Epithelial cell of proximal tubule (primary cell): Measurements from ENCODE around the gene SLC9A9. TPM values are rescaled to one million over a fixed set of nuclear protein-coding genes. Genes with fewer than 3 reads are reported as not detected.

ENCODE experiments used
- DNase-seq: peaks from one replicate; pipeline ENCODE4 v3.0.0-alpha.2; 2011; ENCODE audit warnings: low read depth
- H3K4me3 ChIP-seq: 2 replicates; pipeline ENCODE4 v1.5.1; 2011; ENCODE audit warnings: low read depth, mild to moderate bottlenecking, low read length
- total RNA-seq: library from RNA; depleted of rRNA; stranded (reverse); fragments of >200 nt; gene quantifications from 2 replicates; pipeline ENCODE4 v1.2.3, GENCODE V29; 2015
- TF ChIP-seq, protein P1 (sequence below): conservative IDR thresholded peaks from 2 replicates; pipeline ENCODE4 v1.5.1; 2012; ENCODE audit warnings: low read depth, mild to moderate bottlenecking, low read length

The SLC9A9 gene
- total RNA-seq, 1 donor from 2014 or later: 0.17 TPM

DNA sequence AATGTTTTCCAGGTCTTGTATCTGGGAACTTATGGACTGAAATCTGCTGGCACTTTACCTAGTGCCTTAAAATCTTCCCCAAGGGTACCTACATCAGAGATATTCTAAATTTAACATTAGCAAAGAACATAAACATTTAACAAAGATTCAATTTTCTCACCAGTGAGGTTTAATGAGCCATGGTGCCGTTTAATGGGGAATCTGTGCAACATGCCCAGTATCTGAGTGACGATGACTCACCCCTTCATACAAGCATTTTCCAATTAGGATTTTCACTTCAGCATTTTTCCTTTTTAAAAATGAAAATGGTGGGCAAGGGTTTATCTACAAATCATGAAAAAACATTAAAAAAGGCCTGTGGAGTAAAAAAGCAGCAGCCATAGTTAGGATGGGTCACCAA, 189.4 kb downstream of the SLC9A9 start:
- H3K4me3 ChIP-seq: no peak overlapping the region
- DNase-seq: no peak
- TF ChIP-seq, protein P1, sequence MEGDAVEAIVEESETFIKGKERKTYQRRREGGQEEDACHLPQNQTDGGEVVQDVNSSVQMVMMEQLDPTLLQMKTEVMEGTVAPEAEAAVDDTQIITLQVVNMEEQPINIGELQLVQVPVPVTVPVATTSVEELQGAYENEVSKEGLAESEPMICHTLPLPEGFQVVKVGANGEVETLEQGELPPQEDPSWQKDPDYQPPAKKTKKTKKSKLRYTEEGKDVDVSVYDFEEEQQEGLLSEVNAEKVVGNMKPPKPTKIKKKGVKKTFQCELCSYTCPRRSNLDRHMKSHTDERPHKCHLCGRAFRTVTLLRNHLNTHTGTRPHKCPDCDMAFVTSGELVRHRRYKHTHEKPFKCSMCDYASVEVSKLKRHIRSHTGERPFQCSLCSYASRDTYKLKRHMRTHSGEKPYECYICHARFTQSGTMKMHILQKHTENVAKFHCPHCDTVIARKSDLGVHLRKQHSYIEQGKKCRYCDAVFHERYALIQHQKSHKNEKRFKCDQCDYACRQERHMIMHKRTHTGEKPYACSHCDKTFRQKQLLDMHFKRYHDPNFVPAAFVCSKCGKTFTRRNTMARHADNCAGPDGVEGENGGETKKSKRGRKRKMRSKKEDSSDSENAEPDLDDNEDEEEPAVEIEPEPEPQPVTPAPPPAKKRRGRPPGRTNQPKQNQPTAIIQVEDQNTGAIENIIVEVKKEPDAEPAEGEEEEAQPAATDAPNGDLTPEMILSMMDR: no peak

DNA sequence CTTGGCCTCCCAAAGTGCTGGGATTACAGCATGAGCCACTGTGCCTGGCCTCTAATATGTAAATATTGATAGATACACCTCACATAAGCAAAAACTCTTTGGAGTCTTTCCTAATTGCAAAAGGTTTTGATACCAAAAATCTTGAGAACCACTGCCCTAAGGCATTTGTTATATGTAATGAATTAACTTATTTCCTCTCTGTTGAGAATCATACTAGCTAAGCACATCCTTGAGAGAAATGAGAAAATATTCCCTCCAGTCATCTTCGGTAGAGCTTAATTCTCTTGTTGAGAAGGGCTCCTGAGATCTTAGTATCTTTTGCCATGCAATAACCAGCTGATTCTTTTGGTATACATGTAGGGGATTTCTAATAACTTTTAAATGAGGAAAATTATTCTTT, 190.2 kb downstream of the SLC9A9 start:
- H3K4me3 ChIP-seq: no peak overlapping the region
- TF ChIP-seq, protein P1: no peak
- no peak for DNase-seq

DNA sequence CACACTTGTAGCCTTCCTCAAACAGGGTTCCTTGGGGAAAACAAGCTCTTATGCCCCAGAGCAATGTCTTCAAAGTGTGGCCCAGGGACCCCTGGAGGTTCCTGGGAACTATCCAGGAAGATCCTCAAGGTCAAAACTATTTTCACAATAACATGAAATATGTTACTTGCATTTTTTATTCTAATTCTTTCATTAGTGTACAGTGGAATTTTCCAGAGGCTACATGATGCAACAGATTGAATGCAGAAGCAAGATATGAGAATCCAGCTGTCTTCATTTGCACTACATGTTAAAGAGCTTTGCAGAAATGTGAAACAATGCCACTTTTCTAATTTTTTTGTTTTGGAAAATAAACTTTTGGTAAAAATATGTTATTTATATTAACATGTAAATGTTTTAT, 190.9 kb downstream of the SLC9A9 start:
- no peak overlapping the region for H3K4me3 ChIP-seq
- TF ChIP-seq, protein P1: no peak
- DNase-seq: no peak

DNA sequence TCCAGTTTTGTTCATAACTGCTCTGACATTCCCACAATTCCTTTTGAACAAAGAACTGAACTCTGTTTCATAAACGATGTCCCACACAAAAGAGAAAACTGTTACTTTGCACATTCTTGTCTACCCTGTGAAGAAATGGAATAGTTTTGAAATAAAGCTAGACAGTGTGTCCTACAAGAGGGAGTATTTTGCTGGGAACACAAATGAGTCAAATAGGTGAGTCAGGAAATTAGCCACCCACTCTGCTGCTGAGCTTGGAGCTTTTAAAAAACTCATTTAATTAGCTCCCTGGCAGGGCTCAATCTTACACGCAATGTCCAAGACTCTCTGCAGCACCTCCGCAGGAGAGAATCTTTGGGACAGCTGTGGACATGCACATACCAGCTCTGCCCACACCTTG, 193.4 kb downstream of the SLC9A9 start:
- TF ChIP-seq, protein P1: no peak
- no peak overlapping the region for H3K4me3 ChIP-seq
- DNase-seq: peak; percentile 47

DNA sequence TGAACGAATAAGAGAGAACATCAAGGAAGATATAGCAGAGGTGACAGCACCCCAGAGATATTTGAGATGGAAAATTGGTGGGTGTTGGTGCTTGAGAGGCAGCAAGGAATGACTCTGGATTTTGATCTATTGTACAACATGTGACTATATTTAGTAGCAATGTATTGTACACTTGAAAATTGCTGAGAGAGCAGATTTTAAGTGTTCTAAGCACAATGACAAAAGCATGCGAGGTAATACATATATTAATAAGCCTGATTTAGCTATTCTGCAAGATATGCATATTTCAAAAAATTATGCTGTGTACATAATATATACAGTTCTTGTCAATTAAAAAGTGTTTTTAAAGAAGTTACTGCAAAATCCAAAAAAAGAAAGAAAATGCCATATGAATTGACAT, 194.3 kb downstream of the SLC9A9 start:
- no peak overlapping the region for H3K4me3 ChIP-seq
- TF ChIP-seq, protein P1: no peak
- no peak for DNase-seq

DNA sequence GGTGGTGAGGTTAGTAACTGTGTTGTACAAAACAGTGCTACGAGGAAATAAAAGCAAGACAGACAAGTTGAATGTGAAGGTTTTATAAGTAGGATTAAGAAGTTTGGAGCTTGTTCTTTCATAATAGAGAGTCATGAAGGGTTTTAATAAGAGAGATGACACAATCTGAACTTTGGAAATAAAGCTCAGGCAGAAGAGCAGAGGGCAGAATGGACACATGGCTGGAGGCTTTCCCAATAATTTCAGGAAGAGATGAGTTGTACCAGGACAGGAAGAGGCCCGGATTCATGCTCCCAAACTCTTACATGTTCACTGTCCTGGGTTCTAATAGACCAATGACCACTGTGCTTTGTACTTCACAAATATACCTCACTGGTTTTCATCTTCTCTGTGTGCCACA, 194.8 kb downstream of the SLC9A9 start:
- H3K4me3 ChIP-seq: no peak overlapping the region
- no peak for DNase-seq
- TF ChIP-seq, protein P1: no peak

DNA sequence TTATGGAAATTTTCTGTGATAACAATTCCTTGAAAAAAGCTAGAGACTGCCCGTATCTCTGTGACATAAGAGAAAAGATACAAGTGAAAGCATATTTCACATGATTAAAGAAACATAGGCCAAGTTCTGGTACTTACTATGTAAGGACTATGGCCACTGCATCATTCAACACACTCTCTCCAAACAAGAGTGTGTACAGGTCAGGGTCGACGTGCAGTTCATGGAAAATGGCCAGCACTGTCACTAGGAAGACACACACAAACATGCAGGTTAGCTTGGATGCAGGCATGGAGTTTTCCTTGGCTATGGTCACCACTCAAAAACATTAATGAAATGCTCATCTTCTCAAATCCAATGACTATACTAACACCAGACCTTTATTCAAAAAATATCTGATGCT, 196.2 kb downstream of the SLC9A9 start:
- DNase-seq: no peak
- TF ChIP-seq, protein P1: no peak
- no peak overlapping the region for H3K4me3 ChIP-seq
